CD4-positive, alpha-beta T cell treated with Interleukin-17A for 4 hours (primary cell): ENCODE data around the gene STIMATE.
A peak's percentile ranks its signal among the peaks of the same experiment; 100 is the strongest.

Source experiments
- DNase-seq: peaks from one replicate; pipeline ENCODE4 v3.0.0-alpha.2; 2020; ENCODE audit warnings: mixed read lengths

The STIMATE gene

DNA sequence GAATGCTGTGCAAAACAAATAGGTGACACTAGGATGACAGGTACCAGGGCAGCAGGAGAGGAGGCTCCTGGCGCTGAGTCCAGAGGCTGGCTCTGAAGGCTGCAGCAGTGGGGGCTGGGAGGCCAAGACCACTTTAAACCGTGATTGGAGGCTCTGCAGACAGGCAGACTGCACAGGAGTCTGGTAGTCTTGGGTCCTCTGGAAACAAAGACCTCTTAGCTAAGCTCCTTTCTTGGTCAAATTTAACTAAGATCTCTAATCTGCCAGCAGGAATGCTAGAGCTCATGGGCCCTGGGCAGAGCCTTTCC is 58.1 kb downstream of the STIMATE start:
- no peak for DNase-seq

DNA sequence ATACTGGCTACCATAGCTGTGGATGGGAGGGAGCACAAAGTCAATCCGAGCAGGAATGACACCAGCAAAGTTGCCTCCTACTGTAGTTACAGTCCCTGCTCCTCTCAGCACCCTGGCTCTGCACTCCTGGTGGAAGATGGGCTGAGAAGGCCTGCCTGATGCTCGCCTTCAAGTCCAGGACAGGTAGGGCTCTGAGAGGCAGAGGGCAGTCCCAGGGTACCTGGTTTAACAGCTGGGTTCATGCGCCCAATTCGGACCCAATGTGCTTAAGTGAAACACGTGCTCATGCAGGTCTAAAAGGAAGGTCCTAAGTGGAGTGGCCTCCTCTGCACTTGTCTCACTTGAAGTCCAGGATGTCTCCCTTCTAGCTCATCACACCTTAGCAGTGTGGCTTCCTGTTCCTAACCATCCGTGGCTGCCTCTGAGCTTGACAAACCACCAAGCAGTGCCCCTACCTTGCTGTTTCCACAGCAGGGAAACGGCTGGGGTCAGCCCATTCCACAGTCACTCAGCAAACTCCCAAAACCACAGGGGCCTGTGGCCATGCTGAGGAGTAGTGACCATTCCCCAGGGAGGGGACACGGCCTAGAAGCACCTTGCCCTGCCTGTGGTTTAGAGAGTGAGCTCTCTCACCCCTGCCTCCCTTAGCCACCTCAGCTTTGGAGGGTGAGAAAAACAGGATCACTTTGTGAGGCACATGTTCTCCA is 58.6 kb downstream of the STIMATE start:
- peak; percentile 15 for DNase-seq

DNA sequence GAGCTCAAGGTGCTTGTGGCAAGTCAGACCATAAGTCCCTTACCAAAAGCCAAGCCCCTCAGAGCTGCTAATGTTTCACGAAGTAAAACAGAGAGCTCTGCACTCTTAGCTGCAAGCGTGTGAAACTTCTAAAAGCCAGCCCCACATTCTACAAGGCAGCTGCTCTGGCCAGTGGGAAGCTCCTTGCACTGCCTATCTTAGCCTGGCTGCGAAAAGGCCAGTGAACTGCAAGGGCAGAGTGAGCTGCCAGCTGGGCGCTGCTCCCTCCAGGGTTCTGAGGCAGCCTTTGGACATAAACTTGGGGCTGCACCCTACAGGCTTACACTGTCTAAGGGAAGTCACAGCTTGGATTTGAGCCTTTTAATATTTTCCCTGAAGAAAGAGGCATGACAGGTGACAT is 60.4 kb downstream of the STIMATE start:
- DNase-seq, result no peak

DNA sequence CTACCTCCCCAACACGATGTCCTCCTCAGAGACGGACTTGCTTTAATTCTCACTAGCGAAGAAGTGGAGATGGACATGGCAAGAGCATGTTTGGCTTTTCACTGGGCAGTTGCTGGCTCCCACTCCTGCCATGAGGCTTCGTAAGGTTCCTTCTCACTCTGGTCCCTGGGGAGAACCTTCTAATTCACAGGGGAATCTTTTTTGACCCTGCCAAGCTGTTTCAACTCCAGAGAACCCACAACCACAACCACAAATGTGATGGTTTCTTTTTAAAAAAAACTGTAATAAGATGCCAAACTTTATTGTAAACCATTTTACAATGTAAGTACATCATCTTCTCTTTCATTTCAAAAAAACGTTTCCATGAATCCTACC is 60.9 kb downstream of the STIMATE start:
- DNase-seq, result no peak

DNA sequence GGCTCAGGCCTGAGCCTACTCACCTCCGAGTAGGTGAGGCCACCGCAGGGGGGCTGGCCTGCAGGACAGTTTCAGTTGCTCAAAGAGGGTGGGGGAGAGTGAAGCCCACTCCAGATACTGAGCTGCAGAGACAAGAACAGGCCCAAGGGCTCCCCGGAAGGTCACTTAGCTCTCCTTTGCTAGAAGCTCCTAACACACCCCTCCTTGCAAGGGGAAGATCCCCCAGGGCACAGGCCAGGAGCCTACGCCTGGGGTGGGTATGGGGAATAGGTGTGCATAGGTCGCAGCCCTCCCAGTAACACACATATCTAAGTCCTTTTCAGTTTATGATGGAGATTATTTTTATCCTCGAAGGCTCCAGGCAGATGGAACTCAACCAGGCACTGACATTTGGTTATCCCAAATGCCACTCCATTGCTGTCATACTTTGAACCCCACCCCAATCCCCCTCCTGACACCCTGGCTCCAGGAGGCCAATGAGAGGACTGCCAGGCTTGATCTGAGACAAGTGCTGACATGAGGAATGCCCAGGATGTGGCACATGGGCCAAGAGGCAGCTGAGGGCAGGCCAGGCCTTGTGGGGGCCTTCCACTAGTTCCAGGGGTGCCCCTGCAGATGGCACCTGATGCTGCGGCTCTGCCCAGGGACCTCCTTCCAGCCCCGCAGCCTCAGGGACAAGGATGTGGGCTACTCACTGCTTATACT is 61.4 kb downstream of the STIMATE start:
- no peak for DNase-seq

DNA sequence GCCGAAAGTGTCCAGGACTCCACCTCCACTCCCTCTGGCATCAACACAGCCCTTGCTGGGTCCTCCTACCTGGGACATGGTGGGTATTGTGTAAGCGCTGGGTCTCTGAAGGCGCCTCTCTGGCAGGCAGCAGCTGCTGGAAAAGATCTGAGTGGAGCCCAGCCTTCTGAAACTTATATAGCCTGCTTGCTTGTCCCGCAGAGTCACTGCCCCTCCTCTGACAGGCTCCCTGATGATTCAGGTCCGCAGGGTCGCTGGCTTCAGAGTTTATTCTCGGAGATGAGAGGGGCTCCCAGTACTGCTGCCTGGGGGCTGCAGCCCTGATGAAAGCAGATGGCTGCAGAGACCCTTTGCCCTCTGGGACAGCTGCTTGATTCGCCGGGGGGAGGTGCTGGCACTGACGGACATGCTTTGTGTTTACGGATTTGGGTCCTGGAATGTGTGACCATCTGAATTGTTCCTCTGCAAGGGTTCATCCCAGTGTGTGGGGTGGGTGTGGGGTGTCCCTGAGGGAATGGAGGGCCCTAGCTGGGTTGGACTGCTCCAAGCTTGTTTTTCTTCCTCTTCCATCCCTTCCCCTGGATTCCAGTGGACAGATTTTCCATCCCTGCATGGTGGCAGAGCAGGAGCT is 62.4 kb downstream of the STIMATE start, which contains the start of gene MUSTN1:
Gene MUSTN1, minus strand, starts transcription at position 149 of the 631 bp plus-strand sequence. Its CDS starts 71 bp downstream, at position 78.
- no peak for DNase-seq

DNA sequence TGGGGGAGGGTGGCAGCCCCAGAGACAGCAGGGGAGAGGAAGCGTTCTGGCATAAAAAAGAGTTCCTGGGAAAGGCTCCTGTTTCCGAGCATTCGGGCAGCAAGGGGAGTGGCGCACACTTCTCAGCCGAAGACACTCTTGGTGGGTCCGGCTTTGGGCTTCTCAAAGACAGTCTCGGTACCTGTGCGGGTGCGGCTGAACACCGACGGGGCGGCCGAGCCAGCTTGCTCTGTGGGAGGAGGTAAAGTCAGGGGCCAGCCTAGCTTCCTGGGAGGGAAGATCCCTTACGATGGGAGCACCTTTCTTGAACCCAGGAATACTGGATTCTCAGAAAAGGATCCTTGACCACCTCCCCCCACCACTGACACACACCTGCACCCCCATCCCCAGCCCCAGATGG is 64.1 kb downstream of the STIMATE start:
- no peak for DNase-seq

DNA sequence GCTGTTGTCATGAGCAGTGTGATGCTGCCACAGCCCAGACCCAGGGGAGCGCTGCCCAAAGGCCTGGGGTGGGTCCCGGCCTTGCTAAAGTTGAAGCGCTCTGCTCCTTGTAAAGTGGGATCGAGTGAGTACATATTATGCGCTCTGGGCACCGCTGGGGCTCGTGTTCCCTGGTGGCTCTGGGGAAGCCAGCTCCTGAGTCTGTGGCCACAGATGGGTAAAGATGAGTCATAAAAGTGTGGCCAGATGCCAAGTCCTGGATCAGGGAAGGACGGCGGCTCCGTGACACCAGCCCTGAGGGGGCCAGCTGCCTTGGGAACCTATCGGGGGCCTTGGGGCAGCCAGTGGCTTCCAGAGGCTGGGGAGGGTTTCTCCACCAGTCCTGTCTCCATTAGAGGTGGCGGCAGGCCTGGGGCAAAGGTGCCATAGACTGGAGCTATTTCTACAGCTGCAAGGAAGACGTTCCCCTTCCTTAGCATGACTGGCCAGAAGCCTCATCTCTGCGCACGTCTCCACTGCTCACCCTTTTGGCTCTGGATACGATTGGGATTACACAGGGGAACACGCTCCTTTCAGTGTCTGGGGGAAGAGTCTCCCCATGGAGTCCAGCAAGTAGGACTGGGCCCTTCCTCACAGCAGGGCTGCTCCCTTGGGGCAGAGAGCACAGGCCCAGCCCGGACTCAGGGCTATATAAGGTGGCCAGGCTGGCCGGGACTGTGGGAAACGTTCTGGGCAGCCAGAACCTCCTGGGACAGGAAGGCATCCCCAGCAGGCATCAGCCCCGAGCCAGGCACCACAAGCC is 65.6 kb downstream of the STIMATE start:
- DNase-seq, result no peak

DNA sequence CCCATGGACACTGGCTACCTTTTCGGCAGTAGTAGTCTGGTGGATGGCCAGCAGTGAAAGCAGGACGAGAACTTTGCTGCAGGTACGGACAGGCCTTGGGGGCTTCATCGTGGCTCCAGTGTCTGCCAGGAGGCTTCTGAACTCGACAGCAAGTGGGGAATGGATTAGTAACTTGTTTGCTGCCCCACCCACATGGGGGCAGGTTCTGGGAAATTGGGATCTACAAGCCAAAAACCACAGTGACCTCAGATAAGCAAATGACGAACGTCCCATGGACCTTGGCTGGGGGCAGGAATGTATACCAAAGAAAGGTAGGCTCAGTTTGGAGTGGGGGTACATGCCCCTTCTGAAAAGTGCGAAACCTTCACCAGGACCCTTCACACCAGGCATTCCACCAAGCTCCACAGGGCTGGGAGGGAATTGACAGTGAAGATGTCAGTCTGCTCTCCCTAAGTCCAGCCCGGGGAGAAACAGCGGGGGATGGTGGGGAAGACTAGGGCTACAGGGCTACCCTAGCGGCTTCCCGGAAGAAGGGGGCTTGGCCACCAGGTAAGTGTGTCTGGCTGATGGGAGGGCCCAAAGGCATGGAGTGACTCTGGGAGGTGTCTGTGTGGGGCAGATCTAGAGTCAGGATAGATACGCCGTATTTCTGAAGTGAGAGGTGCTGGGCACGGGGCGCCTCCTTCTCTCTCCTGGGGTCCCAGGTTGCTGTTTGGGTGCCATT is 66.7 kb downstream of the STIMATE start, which contains the start of gene ITIH4:
Gene ITIH4, minus strand, starts transcription at position 138 of the 724 bp plus-strand sequence. Its CDS starts 30 bp downstream, at position 108.
- no peak for DNase-seq

DNA sequence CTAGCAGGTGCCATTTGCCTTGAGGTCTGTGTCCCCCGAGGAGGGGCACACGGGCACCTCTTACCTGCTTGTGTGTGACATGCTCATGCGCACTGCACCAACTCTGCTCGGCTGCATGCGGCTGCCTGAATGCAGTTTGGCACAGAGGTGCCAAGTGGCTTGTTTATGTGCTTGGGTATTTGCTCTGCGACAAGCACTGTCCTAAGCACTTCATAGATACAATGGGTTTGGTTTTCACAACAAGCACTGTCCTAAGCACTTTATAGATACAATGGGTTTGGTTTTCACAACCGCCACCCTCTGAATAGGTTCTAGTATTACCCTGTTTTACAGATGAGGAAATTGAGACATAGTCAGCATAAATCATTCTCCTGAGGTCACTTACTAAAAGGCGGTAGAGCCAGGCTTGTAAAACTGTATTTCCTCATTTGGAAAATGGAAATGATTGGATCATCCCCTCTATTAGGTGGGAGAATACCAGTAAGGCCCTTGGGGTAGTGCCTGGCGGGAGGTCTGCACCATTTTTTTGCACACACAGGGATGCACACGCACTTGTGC is 67.4 kb downstream of the STIMATE start:
- DNase-seq, result no peak

DNA sequence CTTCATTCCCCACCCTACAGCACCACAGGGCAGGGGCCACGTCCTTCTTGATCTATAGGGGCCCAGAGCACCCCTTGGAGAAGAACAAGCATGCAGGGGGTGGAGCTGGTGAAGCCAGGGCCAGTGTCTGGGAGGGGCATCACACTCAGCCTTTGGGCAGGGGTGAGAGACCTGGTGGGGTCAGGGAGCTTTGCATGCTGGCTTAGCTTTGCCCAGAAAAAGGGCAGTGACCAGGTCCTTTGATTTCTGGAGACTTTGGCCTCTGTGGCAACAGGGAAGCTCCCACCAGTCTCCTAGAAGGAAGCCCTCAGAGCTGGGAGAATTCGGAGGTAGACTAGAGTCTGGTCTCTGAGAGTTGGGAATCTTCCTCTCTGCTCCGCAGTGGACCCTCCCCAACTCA is 67.9 kb downstream of the STIMATE start:
- DNase-seq, result no peak

DNA sequence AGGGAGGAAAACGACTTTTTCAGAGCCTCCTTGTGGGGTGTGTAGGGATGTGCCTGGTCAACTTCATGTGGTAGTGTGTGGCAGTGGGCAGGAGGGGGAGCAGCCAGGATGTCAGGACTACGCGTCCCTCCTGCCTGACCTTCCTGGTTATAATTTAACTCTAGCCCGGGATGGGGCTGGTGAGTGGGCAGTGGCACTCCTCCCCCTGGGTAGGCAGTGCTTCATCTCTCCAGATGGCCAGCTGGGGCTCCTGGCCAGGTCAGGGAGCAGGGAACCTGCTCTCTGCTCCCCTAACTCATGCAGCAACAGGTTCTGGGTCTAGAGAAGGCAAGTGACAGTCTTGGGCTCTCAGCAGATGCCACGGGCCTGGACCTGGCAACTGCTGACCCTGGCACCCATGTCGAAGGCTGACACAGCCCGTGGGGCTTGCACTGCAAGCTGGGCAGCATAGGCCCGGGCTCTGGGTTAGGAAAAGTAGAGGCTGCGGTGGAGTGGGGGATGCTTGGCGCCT is 69.4 kb downstream of the STIMATE start:
- DNase-seq, result no peak

DNA sequence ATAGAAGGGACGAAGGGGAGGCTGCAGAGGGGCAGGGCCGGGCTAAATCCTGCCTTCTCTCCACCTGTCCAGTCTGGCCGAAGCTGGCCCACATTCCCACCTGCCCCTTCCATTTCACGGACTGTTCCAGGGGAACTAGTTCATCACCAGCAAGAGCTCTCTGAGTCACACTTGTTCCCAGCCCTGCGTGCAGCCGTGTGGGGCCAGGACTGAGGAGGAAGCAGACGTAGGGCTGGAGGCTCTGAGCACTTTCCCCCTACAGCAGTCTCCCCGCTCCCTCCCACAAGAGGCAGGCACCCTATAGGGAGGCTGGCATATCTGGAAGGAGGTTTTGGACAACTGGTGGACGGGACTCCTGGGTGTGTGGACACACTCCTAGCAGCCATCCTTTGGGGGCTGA is 69.9 kb downstream of the STIMATE start:
- no peak for DNase-seq

DNA sequence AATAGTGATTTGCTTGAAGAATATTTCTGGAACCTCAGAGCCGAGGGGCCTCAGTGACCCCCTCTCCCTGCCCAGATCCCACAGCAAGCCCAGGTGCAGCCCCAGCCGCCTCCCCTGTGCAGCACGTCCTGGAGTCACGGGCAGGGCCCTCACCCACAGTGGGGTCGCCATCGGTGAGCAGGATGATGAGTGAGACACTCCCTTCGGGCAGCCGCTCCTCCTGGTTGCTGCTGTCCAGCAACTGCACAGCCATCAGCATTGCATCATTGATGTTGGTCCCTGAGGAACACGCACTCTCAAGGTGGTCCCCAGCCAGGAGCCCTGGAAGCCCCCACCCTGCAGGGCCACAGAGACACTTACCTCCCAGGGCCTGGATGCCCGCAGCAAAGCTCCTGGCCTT is 73.3 kb downstream of the STIMATE start:
- DNase-seq, result no peak

DNA sequence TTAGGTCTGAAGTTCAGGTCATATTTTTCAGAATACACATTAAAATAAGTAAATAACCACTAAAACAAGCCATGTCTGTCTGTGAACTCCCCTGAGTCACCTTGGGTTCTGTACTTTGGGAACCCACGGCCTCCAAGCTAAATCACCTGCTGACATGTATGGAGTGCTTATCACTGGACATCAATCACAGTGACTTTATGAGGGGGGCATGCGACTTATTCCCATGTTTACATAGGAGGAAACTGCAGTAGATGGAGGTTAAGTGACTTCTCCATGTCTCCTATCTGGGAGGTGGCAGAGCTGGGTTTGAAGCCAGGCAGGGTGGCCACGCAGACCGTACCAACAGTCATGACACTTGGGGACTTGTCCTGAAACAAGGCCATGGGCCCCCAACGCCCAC is 75.0 kb downstream of the STIMATE start:
- DNase-seq, result no peak

DNA sequence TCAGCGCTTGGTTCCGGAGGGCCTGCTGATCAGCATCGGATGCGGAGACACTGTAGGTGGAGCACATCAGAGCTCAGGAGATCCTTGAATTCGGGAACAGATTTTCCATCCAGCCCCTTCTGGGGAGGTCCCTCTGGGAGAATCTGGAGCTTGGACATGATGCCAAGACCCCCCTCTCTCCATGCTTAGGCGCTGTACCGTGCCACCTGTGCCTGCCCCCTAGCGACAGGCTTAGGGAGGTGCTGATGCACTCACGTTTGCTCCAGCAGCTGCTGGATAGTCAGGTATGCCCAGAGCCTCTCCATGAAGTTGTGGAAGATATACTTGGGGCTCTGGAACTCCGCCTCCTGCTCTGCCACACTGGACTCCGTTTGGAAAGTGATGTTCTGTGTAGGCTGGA is 76.6 kb downstream of the STIMATE start:
- DNase-seq, result peak; percentile 25

DNA sequence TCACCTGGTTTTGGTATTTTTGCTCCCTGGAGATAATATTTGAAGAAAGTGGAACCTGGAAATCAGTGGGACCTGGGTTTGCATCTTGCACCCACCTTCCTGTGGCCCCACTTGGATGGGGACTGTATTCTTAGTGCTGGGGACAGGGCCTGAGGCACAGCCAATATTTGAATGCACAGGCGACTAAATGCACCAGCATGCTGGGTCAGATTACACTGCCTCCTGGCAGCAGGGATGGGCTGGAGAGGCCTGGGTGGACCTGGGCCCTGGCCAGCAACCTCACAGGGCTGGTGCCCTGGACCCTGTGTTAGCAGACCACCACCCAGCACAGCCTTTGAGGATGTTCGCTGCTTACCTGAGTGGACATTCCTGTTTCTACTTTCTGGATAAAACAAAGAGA is 77.4 kb downstream of the STIMATE start:
- no peak for DNase-seq

DNA sequence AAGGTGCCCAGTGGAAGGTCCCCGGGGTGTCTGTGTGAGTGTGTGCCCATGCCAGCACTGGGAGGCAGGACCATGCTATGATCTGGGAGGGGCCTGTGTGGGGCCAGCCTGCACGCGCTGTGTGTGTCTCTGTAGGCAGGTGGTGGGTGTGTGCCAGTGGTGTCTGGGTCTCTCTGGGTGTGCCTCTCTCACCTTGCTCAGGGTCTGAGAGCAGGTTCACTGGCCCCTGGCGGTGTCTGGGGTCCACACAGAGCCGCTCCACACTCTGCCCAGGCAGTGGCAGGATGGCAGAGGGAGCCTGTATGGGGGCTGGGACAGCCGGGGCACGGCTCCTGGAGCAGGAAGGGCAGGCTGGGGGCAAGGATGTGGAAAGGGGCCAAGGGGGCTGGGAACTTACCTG is 79.5 kb downstream of the STIMATE start:
- DNase-seq, result no peak

DNA sequence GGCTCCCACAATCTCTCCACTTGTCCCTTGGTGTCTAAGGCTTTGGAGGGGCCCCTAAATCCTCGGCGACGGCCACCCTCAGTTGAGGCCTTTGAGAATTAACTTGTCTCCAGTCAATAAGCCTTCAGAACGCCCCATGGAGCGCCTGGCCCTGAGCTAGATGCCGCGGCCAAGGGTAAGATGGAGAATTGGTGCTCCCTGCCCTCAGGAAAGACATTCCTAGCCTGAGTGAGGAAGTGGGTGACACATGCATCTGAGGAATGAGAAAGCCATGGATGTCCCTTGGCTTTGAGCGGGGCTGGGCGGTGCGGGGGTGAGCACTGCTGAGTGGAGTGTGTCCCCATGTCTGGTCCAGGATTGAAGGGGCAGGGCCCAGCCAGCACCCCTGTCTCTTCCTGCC is 80.1 kb downstream of the STIMATE start:
- DNase-seq, result no peak

DNA sequence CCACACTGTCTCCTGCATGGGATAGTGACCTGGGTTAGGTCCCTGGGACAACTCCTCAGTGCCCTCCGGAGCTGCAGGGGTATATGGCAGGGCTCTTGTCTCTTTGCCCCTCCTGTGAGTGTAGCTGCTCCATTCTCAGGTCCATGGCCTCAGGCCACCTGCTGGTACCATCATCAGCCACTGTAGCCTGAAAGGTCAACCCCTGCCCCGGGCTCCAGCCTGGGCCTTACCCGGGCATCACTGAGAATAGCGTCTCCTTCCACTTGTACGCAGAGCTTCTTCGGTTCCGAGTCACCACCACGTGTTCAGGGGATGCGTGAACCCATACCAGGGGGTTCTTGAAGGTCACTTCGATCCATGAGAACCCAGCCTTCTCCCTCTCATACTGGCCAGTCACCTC is 80.7 kb downstream of the STIMATE start:
- no peak for DNase-seq

DNA sequence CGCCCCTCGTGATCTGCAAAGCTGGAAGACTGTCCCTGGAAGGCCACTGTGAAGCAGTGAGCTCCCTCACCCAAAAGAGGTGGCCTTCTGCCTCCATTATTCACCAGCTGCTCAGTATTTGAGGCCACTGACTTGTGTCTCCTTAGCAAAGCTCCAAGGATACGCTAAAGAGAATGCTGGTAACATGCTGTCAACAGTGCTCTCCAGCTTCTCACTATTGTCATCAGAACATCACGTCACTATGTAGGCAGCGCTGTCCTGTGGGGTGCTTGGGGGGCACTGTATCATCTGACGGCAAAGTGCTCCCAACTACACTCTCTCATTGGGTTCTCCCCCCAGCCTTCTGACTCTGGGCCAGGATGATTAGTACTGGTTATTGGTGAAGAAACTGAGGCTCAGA is 81.1 kb downstream of the STIMATE start:
- DNase-seq, result no peak

DNA sequence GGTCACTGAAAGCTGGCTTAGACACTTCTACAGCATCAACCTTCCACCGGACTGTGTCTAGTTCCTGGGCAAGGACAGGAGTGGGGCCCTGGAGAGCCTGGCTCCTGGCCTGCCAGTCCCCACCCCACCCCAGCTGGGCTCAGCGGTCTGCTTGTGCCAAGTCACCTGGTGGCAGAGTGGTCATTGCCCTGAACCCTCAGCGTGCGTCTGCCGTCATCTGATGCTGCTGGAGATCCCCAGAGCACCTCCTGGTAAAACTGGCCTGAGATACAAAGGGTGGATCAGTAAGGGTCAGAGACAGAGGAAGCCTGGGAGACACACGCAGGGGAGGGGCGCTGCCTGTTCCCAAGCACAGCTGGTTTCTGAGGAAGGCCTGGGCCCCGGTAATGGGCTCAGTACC is 83.5 kb downstream of the STIMATE start:
- no peak for DNase-seq
